ENCODE measurements around the gene USP10. TPM values are rescaled to one million over a fixed set of nuclear protein-coding genes. Genes with fewer than 3 reads are reported as not detected.

Gene USP10
- polyA plus RNA-seq, 5 donors = 70.2 to 92.2 (median 88.6) TPM

DNA sequence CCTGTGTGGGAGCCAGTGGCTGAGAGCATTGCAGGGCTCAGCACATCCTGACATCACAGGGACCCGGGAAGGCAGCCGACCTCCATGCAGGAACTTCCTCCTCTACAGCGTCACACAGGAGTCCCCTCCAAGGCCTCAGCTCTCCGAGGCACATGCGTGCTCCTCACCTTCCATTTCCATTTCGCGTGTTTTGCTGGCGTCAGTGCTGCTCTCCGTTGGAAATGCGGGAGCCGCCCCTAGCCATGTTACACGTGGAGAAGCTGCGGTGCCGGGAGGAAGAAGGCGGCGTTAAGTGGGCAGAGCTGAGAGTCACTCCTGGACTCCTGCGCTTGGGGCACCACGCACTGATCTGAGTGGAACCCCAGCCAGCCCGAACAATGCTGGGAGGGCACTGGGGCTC is 94.8 kb downstream of the USP10 start:
- DNase-seq = no peak

DNA sequence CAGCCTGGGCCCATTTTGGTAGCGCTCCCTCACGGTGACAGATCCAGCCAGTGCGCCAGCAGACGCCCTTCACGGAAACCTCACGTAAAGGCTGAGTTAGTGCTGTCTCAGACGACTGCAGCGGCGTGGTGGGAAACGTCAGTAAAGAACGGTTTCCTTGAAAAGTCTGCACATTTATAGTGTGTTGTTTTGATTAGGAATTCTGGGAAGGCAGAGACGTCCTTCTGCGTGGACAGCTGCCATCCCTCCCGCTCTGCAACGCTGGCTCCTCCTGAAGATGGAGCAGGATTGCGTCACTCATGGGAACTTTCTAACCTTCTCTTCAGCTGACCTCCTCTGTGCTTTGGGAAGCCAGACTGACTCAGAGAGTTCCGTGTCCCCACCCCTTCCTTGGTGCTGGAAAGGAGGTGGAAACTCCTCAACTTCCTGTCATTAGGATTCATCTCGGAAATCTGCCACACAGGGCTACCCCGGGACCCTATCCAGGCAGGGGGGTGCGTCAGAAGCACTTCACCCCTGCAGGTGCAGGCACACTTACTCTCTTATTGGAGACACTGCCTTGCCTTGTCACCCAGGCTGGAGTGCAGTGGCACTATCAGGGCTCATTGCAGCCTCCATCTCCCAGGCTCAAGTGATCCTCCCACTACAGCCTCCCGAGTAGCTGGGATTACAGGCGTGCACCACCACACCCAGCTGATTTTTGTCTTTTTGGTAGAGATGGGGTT is 95.7 kb downstream of the USP10 start:
- DNase-seq = peak; percentile 78 to 83

DNA sequence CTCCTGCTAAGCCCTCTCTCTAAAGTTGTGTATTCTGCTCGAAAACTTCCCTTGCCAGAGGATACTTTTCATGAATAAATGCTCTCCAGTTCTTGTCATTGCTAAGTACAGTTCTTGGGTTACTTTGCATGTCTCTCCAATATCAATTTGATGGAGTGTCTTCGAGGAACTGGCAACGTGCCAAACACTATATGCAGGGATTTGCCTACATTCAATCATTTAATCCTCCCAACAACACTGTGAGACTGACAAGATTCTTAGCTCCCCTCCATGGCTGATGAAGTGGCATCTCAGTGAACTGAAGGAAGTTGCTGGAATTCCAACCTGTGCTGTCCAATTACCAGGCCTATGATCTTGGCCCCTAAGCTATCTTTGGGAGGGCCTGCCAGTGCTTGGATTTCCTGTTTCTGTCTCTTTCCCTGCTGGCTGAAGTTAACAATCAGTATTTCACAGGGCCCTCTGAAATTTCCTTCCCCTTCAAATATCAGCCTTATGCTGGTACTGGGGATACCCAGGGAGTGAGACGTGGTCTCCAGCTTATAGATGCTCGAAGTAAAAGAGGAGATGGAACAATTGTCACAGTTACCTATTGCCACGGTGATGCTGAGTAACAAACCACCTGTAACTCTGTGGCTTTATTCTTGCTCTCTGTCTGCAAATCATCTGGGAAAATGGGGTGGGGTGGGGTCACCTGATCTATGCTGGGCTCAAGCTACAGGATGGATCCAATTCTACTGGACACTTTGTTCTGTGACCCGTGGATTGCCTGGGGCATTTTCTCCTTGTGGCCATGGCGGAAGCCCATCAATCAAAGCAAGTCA is 100.6 kb downstream of the USP10 start:
- DNase-seq = no peak

- no peak for DNase-seq
Measured at GRCh38 chr16:84803146-84803545, 103.3 kb downstream of the USP10 start.

DNA sequence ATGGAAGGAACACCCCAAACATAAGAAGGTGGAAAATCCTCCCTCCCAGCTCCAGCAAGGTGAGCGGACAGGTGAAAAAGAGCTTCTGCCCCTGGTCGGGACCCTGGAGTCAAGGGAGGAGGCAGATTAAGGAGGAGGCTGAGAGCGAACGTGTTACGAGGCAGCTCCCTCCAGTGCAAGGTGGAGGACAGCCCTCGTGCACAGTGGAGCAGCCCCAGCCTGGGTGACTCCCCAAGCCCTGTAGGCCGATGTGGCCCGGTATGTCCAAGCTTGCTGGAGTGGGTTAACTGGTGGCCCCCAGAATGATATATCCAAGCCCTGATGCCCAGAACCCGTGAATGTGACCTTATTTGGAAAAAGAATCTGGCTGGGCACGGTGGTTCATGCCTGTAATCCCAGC is 104.5 kb downstream of the USP10 start:
- DNase-seq = no peak

DNA sequence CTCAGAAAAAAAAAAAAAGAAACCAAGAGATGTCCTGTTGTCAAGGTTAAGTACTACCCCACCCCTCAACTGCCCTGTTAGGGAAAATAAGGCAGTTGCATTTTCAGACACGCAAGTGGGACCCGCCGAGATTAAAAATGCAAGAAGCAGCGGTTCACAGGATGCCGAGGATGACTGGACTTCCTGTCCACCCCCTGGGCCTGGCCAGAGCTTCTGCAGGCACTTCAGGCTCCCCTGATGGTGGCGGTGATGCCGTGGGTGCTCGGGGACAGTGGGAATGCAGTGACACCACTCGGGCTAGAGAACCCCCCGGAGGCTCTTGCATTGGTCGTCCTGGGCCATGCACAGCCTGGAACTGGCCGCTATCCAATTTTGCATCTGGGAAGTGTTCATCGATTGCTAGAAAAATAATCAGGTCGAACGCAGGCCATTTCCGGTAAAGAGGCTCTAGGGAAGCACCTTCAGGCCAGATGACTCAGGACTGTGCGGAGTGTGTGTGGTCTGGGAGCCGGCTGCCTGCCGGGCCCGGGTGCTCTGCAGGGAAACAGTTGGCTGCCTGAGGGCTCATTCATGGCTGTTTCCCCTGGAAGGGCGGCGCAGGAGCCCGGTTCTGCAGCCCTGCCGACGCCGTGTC is 106.6 kb downstream of the USP10 start:
- no peak for DNase-seq

DNA sequence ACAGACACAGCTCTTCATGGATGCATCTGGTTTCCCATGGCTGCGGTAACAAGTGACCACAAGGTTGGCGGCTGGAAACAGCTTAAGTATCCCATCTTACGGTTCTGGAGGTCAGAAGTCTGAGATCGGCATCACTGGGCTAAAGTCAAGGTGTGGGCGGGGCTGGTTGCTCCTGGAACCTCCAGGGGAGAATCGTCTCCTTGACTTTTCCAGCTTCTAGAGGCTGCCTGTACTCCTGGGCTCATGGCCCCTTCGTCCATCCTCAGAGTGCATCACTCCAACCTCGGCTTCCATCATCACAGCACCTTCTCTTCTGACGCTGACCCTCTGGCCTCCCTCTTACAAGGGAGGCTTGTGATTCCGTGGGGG is 107.1 kb downstream of the USP10 start:
- no peak for DNase-seq

DNA sequence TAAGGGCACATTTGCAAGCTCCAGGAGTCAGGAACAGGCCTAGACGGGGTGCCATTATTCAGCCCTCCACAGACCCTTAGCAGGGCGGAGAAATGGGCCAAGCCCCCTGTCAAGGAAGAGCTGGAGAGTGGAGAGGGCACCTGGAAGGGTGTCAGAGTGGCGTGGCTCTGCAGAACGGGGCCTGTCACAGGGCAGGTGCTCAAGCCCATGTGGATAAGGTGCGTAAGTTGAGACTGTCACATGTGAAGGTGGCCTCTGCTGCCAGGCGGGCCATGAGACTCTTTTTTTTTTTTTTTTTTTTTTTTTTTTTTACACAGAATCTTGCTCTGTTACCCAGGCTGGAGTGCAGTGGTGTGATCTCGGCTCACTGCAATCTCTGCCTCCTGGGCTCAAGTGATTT is 108.0 kb downstream of the USP10 start:
- DNase-seq = no peak

DNA sequence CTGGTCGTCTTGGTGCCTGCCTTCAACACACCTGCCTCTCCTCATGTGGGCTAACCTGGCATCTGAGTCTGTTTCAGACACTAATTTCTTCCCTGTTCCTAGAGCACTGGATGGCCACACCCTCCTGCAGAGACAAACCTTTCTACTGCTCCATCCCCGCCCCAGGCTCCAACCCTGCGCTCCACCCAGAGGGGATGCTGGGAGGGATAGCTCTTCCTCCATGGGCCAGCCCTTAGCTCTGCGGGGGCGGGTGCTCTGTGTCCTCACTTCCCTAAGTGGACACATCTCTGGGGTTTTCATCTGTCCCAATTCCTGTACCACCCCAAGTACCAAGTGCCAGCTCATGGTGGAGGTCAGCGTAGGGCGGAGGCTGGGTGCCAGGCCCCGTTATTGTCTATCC is 109.0 kb downstream of the USP10 start:
- DNase-seq = no peak

GRCh38 chr16:84810518-84811273 is 110.9 kb downstream of the USP10 start:
- DNase-seq = no peak

DNA sequence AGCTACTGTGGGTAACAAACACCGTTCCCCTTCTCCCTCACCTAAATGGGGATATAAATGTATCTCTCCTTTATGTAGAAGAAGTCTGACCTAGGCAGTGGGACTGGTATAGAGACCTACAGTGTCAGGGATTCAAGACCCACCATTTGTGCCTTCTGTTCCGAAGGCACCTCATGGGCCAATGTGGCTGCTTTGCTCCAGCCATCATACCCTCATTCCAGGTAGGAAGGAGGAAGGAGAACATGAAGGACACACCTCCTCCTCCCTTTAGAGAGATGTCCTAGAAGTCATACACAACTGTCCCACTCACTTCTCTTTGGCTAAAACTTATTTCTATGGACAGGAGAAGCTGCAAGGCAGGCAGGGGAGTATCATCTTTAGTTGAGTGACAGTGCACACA is 111.7 kb downstream of the USP10 start:
- no peak for DNase-seq

DNA sequence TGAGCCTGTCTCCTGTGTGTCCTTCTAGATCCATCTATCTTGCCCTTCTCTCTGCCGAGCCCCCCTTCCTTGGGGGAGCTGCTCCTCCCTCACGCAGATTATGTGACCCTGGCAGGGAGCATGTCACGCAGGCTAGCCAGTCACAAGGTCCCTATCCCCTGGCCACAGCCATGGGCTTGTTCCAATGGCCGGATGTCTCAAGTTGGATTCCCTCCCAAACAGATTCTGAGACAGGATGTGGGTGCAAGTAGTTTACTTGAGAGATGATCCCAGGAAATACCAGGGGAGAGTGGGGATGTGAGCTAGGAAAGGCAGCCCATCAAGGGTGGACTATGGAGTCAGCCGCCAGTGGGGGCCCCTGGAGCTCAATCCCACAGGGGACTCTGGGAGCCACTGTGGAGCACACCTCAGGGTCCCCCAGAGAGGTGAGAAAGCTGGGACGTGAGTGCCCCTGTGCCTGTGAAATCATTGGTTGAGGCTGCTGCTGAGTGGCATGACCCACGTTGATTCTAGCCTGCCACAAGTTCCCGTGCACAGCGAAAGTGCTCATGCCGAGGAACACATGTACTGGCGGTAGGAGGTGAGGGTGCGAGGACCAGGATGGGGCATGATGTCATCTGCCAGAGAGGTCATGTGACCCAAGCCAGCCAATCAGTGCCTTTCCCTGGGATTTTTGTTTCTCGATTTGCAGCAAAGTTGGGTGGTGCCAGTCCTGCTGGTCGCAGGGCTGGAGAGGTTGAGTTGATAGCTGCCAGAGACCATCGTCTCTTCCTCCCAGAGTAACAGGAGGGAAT is 113.5 kb downstream of the USP10 start:
- DNase-seq = no peak

GRCh38 chr16:84815462-84815861 is 115.7 kb downstream of the USP10 start:
- DNase-seq = no peak

- no peak for DNase-seq
Measured at GRCh38 chr16:84816023-84816422, 116.2 kb downstream of the USP10 start.

GRCh38 chr16:84816485-84816884 is 116.7 kb downstream of the USP10 start:
- DNase-seq = no peak

DNA sequence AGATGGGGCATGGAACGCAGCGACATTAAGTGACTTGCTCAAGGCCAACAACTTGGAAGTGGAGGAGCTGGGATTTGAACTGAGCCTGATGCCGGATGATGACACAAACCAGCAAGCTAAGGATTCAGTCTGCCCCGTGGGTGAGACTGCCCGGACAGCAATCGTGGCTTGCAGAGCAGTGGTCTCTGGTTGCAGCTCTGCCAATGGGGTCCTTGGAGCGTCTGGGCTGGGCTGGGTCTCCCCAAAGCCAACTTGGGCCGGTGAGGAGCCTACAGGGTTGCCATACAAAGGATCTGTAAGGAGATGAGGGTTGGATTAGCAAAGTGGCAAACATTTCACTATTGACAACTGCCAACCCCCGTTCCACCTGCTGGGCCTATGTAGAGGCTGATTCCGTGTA is 117.4 kb downstream of the USP10 start:
- no peak for DNase-seq

DNA sequence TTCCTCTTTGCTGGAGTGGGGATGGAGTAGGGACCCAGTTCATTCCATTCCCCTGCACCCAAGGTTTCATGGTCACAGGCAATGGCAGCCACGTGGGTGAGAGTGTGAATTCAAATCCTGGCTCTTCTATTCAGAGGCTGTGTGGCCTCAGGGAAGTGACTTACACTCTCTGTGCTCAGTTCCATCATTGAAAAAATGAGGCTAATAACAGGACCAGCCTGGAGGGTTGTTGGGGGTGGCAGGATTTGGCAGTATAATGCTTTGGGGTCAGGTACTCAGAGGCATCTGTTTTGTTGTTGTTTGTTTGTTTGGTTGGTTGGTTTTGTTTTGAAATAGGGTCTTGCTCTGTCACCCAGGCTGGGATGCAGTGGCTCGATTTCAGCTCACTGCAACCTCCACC is 117.8 kb downstream of the USP10 start:
- DNase-seq = no peak

DNA sequence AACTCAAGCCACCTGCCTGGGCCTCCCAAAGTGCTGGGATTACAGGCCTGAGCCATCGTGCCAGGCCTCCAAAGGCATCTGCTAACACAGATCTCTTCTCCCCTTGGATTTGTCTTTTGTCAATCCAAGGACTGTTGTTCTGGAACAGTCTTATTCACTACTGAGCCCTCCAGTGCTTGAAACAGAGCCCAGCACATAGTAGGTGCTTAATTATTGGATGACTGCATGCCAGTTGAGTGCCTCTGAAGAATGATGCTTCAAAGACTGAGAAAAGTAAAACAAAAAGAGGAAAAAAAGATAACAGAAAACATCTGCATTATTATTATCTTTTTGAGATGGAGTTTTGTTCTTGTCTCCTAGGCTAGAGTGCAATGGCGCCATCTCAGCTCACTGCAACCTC is 118.3 kb downstream of the USP10 start:
- DNase-seq = no peak

DNA sequence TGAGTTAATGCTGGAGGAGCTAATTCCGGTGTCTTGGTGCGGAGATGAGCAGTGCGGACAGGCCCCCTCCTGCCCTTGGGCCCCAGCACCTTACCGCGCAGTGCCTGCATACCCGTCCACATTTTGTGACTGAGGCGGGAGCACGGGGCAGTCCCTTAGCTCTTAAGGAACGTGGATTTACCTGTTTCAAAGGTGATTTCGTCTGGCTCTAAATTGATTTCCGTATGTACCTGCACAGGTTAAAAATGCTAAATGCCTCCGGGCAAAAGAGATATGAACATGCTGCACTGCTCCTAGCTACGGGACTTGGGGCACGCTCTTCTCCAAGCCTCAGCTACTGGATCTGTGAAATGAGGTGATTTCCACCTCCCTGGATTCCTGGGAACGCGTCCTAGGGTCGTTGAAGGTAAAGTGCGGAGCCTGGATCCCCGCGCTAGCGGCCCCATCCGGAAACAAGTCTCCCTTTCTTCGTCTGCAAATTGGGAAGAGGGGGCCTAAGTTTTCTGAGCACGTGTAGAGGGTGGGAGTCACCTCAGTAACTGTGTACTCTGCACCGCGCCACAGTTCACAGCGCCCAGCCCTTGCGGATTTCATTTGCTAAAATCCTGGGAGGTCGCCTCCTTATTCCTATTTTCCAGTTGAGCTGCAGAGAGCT is 119.3 kb downstream of the USP10 start:
- no peak for DNase-seq

- DNase-seq = peak; percentile 89 to 92
Measured at GRCh38 chr16:84819644-84820304, 120.0 kb downstream of the USP10 start, which contains the start of gene CRISPLD2. Gene CRISPLD2, plus strand, starts transcription at chr16:84819985. Its CDS starts 18,511 bp downstream, at chr16:84838496.
